GM18505 (cell line): Measurements from ENCODE around the gene HEXIM2.
A peak's percentile ranks its signal among the peaks of the same experiment; 100 is the strongest.

Source experiments
- ATAC-seq: cut with Tn5 transposase; IDR thresholded peaks from one replicate; pipeline ENCODE4 v1.9.1; 2021; ENCODE audit not compliant: unreplicated experiment
- POLR2A ChIP-seq: IDR thresholded peaks from 4 replicates; pipeline ENCODE4 v1.6.1; 2011; ENCODE audit warnings: borderline replicate concordance; ENCODE audit not compliant: insufficient read depth, insufficient read length; ENCODE audit errors: extremely low read depth

Gene HEXIM2

GRCh38 chr17:45143094-45143670 is 18.5 kb upstream of the HEXIM2 start:
- no peak for TF ChIP-seq POLR2A
- ATAC-seq = no peak

DNA sequence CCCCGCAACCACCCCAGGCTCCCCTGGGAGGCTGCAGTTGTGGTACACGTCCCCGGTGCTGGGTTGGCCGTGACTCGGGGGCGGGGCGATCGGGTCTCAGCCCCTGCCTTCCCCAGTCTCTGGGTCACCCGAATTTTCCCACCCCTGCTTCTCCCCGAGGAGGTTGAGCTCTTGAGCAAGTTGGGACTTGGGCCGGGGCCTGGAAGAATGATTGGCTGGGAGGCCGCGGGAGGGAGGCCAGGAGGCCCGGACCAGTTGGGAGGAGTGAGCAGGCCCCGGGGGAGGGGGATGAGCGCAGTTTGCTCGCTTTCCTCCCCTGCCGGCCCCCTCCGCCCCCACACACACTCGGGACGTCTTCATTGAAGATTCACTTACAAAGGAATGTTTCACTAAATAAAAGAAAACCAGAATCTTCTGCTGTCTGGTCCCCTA is 17.9 kb upstream of the HEXIM2 start:
- TF ChIP-seq POLR2A = peak; percentile 1
- no peak for ATAC-seq

GRCh38 chr17:45144199-45145034 is 17.3 kb upstream of the HEXIM2 start:
- ATAC-seq = no peak
- TF ChIP-seq POLR2A = no peak

- TF ChIP-seq POLR2A = no peak
- no peak for ATAC-seq
These were observed 16.7 kb upstream of the HEXIM2 start for GRCh38 chr17:45145035-45145389.

- TF ChIP-seq POLR2A = no peak
- no peak for ATAC-seq
These were observed 15.5 kb upstream of the HEXIM2 start for GRCh38 chr17:45146166-45146565.

GRCh38 chr17:45146592-45146889 is 15.1 kb upstream of the HEXIM2 start:
- ATAC-seq = no peak
- no peak for TF ChIP-seq POLR2A

- peak; percentile 1 for ATAC-seq
- TF ChIP-seq POLR2A = peak; percentile 60
These were observed 14.6 kb upstream of the HEXIM2 start for GRCh38 chr17:45146890-45147580.

GRCh38 chr17:45147581-45148182 is 14.0 kb upstream of the HEXIM2 start:
- peak; percentile 17 for ATAC-seq
- no peak for TF ChIP-seq POLR2A

DNA sequence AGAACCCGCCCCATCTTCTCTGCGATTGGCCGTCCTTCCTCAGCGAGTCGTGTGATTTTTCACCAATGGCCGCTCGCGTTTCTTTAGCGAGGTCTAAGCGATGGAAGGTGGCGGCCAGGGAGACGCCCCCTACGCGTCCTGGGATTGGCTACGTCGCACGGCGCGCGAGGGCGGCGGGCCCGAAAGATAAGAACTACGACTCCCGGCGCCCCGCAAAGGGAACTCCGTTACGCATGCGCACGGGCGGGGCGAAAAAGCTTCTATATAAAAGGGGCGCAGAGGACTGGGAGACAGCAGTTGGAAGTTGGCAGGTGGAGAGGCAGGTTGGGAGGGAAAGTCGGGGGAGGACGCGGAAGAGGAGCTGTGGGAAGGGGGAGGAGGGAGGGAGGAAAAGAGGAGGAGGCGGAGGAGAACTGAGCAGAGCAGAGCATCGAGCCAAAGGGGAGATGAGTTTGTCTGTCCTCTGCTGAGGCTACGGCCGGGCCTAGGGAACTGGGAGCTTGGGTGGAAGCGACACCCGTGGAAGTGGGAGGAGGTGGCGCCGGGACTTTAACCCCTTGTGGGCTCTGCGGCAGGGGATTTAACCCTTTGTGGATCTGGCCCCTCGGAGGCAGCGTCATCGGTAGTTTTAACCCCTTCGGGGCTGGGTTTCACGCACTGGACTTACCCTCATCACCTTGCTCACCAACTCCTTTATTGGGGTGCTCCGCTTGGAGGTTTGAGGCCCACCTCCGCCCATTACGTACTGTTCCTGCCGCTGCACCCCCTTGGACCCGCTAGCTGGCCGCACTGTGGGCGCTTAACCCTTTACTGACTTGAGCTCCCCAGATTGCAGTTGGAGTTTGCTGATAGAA is 13.3 kb upstream of the HEXIM2 start, which contains the start of gene HEXIM1:
Gene HEXIM1 (plus strand): TSS at position 293 of the 854 bp plus-strand sequence. CDS start 716 bp downstream, outside the sequence.
- TF ChIP-seq POLR2A = peak; percentile 100
- peak; percentile 58 for ATAC-seq

- peak; percentile 25 for ATAC-seq
- no peak for TF ChIP-seq POLR2A
These were observed 12.5 kb upstream of the HEXIM2 start for GRCh38 chr17:45149037-45149668.

GRCh38 chr17:45149669-45150664 is 11.7 kb upstream of the HEXIM2 start:
- no peak for ATAC-seq

More at GRCh38 chr17:45149669-45150664, 11.7 kb upstream of the HEXIM2 start:
- TF ChIP-seq POLR2A = peak; percentile 45
